Measurements from ENCODE around the gene SLFN14.

SLFN14 gene

GRCh38 chr17:35560703-35561102 lies at the start of gene SLFN14:
SLFN14 (minus strand) TSS chr17:35560819; CDS start chr17:35558062, 2,757 bp downstream.
- TF ChIP-seq GATA3 (IDR thresholded peaks at IDR 0.05; ENCODE audit: low read depth, low read length) = no peak
- no peak for TF ChIP-seq GATA2 (IDR thresholded peaks at IDR 0.05; ENCODE audit: low read depth, low read length)

- no peak for TF ChIP-seq GATA3 (IDR thresholded peaks at IDR 0.05; ENCODE audit: low read depth, low read length)
- no peak for TF ChIP-seq GATA2 (IDR thresholded peaks at IDR 0.05; ENCODE audit: low read depth, low read length)
Measured at GRCh38 chr17:35609831-35610230, 49.2 kb upstream of the SLFN14 start.

GRCh38 chr17:35607239-35607847 lies 46.7 kb upstream of the SLFN14 start:
- no peak for TF ChIP-seq GATA2 (IDR thresholded peaks at IDR 0.05; ENCODE audit: low read depth, low read length)
- no peak for TF ChIP-seq GATA3 (IDR thresholded peaks at IDR 0.05; ENCODE audit: low read depth, low read length)

- TF ChIP-seq GATA3 (IDR thresholded peaks at IDR 0.05; ENCODE audit: low read depth, low read length) (no peak), GATA2 (IDR thresholded peaks at IDR 0.05; ENCODE audit: low read depth, low read length) (no peak)
Measured at GRCh38 chr17:35605678-35606077, 45.1 kb upstream of the SLFN14 start.

GRCh38 chr17:35603674-35604073 lies 43.1 kb upstream of the SLFN14 start:
- TF ChIP-seq GATA3 (IDR thresholded peaks at IDR 0.05; ENCODE audit: low read depth, low read length) (no peak), GATA2 (IDR thresholded peaks at IDR 0.05; ENCODE audit: low read depth, low read length) (no peak)

- TF ChIP-seq GATA3 (IDR thresholded peaks at IDR 0.05; ENCODE audit: low read depth, low read length) (no peak), GATA2 (IDR thresholded peaks at IDR 0.05; ENCODE audit: low read depth, low read length) (no peak)
Measured at GRCh38 chr17:35597604-35598003, 37.0 kb upstream of the SLFN14 start.

GRCh38 chr17:35596530-35597233 lies 36.1 kb upstream of the SLFN14 start:
- TF ChIP-seq GATA2 (IDR thresholded peaks at IDR 0.05; ENCODE audit: low read depth, low read length) (no peak), GATA3 (IDR thresholded peaks at IDR 0.05; ENCODE audit: low read depth, low read length) (no peak)

GRCh38 chr17:35596072-35596471 lies 35.5 kb upstream of the SLFN14 start:
- TF ChIP-seq GATA3 (IDR thresholded peaks at IDR 0.05; ENCODE audit: low read depth, low read length) = no peak
- no peak for TF ChIP-seq GATA2 (IDR thresholded peaks at IDR 0.05; ENCODE audit: low read depth, low read length)

GRCh38 chr17:35588196-35588920 lies 27.7 kb upstream of the SLFN14 start:
- TF ChIP-seq GATA3 (IDR thresholded peaks at IDR 0.05; ENCODE audit: low read depth, low read length) (no peak), GATA2 (IDR thresholded peaks at IDR 0.05; ENCODE audit: low read depth, low read length) (no peak)

GRCh38 chr17:35587074-35587961 lies 26.7 kb upstream of the SLFN14 start, which contains the start of gene AP2B1:
AP2B1 (plus strand) TSS chr17:35587322; CDS start chr17:35594031, 6,709 bp downstream.
- no peak for TF ChIP-seq GATA3 (IDR thresholded peaks at IDR 0.05; ENCODE audit: low read depth, low read length)
- peak; percentile 32; the same call in 1 of the 2 replicates for TF ChIP-seq GATA2 (IDR thresholded peaks at IDR 0.05; ENCODE audit: low read depth, low read length)

GRCh38 chr17:35586569-35587073 lies 26.0 kb upstream of the SLFN14 start:
- no peak for TF ChIP-seq GATA2 (IDR thresholded peaks at IDR 0.05; ENCODE audit: low read depth, low read length)
- TF ChIP-seq GATA3 (IDR thresholded peaks at IDR 0.05; ENCODE audit: low read depth, low read length) = no peak

- TF ChIP-seq GATA2 (IDR thresholded peaks at IDR 0.05; ENCODE audit: low read depth, low read length) = no peak
Measured at GRCh38 chr17:35584061-35584460, 23.4 kb upstream of the SLFN14 start.

- no peak for TF ChIP-seq GATA2 (IDR thresholded peaks at IDR 0.05; ENCODE audit: low read depth, low read length)
- no peak for TF ChIP-seq GATA3 (IDR thresholded peaks at IDR 0.05; ENCODE audit: low read depth, low read length)
Measured at GRCh38 chr17:35578929-35579432, 18.4 kb upstream of the SLFN14 start.

Data from SH-SY5Y (cell line).